Caco-2 (cell line): ENCODE results near the gene ADGRL3. TPM values are rescaled to one million over a fixed set of nuclear protein-coding genes. Genes with fewer than 3 reads are reported as not detected.

Experiments used
- BruUV-seq: library from RNA; stranded (reverse); fragments of 400-500 nt; replicated peaks from 2 replicates; lab custom pipeline; 2021; lab: Mats Ljungman, UMichigan
- CTCF ChIA-PET: fragments of 300-600 bp; sonication (Branson Sonifier 250); formaldehyde crosslinking; loops from one replicate; lab custom pipeline; 2022; ENCODE audit warnings: antibody characterized with exemption; lab: Charles Lee
- POLR2A ChIA-PET: fragments of 300-600 bp; sonication (Branson Sonifier 250); formaldehyde crosslinking; loops from one replicate; lab custom pipeline; 2022; ENCODE audit warnings: antibody characterized with exemption; lab: Charles Lee
- DNase-seq, 2 experiments: peaks; one replicate each; pipeline versions ENCODE4 v3.0.0 to v3.0.0-alpha.2; 2020 to 2022
- H3K27me3 ChIP-seq: replicated peaks from 2 replicates; pipeline ENCODE4 v1.6.0; 2011; ENCODE audit warnings: low read length; ENCODE audit not compliant: control insufficient read depth, insufficient read depth
- H3K36me3 ChIP-seq: 2 replicates; pipeline ENCODE4 v1.5.1; 2011; ENCODE audit warnings: low read length; ENCODE audit not compliant: control insufficient read depth, insufficient read depth
- H3K4me1 ChIP-seq: fragments of 250-450 bp; sonication (Bioruptor Pico); 2 replicates; pipeline ENCODE4 v1.5.1; 2020; ENCODE audit warnings: mild to moderate bottlenecking
- H3K4me3 ChIP-seq: 2 replicates; pipeline ENCODE4 v1.5.1; 2011; ENCODE audit warnings: low read depth, mild to moderate bottlenecking, control low read depth, low read length
- H3K9me3 ChIP-seq: fragments of 250-450 bp; sonication (Bioruptor Pico); 2 replicates; pipeline ENCODE4 v1.5.1; 2020; ENCODE audit warnings: mild to moderate bottlenecking, moderate library complexity
- H3K27ac Mint-ChIP-seq: one replicate; pipeline ENCODE4 v1.8.0; 2022; ENCODE audit warnings: mixed read lengths; ENCODE audit not compliant: unreplicated experiment
- H3K27me3 Mint-ChIP-seq: one replicate; pipeline ENCODE4 v1.8.0; 2022; ENCODE audit warnings: mixed read lengths; ENCODE audit not compliant: insufficient read depth, unreplicated experiment
- H3K36me3 Mint-ChIP-seq: one replicate; pipeline ENCODE4 v1.8.0; 2022; ENCODE audit warnings: mild to moderate bottlenecking, mixed read lengths; ENCODE audit not compliant: insufficient read depth, unreplicated experiment
- H3K4me1 Mint-ChIP-seq: one replicate; pipeline ENCODE4 v1.8.0; 2022; ENCODE audit warnings: low read depth, mixed read lengths; ENCODE audit not compliant: unreplicated experiment
- H3K4me3 Mint-ChIP-seq: one replicate; pipeline ENCODE4 v1.8.0; 2022; ENCODE audit warnings: mild to moderate bottlenecking, moderate library complexity, mixed read lengths; ENCODE audit not compliant: unreplicated experiment
- H3K9me3 Mint-ChIP-seq: one replicate; pipeline ENCODE4 v1.8.0; 2022; ENCODE audit warnings: mixed read lengths; ENCODE audit not compliant: unreplicated experiment
- CTCF ChIP-seq, 2 experiments: fragments of 200-600 bp in 1 of 2; IDR thresholded peaks; 1 replicate in 1 of 2; 2 replicates in 1 of 2; pipeline versions ENCODE4 v1.5.1 to v1.8.0; 2011 to 2022; ENCODE audit warnings: antibody characterized with exemption in 1 of 2, control low read depth in 1 of 2, inconsistent platforms in 1 of 2, low read depth in 1 of 2, low read length in 1 of 2, mild to moderate bottlenecking in 1 of 2, moderate library complexity in 1 of 2; ENCODE audit not compliant: insufficient read depth in 1 of 2, severe bottlenecking in 1 of 2, unreplicated experiment in 1 of 2
- intact Hi-C: fragments of 100-400 bp; cut with micrococcal nuclease; formaldehyde crosslinking; loops from one replicate; pipeline ENCODE4 v1.10.0; 2022; ENCODE audit not compliant: unreplicated experiment
- total RNA-seq: library from RNA; stranded (reverse); gene quantifications from 2 replicates; pipeline ENCODE4 v1.2.3, GENCODE V29; 2022

ADGRL3 gene
- total RNA-seq, 1 experiment from 2014 or later, result 1.5 TPM

- Histone ChIP-seq H3K4me1 (no peaks in the 10 kb centered on the region), H3K36me3 (no peaks in the 10 kb centered on the region), H3K4me3 (no peak overlapping the region), H3K9me3 (no peaks in the 10 kb centered on the region), H3K27me3 (no peaks in the 10 kb centered on the region)
- H3K27me3 Mint-ChIP-seq, result no peaks in the 10 kb centered on the region
- H3K9me3 Mint-ChIP-seq, result no peaks in the 10 kb centered on the region
- POLR2A ChIA-PET, result no interaction called here
- no peaks in the 10 kb centered on the region for H3K4me1 Mint-ChIP-seq
- peak in 1 of 2 experiments; percentile 5 for DNase-seq
- H3K36me3 Mint-ChIP-seq, result no peaks in the 10 kb centered on the region
- no peak overlapping the region for H3K4me3 Mint-ChIP-seq
- CTCF ChIA-PET, result interaction anchor here (0.8 to 1.2 kb wide), 2 partner anchors 61 to 122 kb away, joined by 3 read pairs; no protein-coding TSS in a partner anchor
- H3K27ac Mint-ChIP-seq, result no peak overlapping the region
- no TSS peak for BruUV-seq
- TF ChIP-seq CTCF (IDR thresholded peaks at IDR 0.05; ENCODE audit: insufficient read depth in 1 of 2, low read depth in 1 of 2, low read length in 1 of 2, severe bottlenecking in 1 of 2, unreplicated experiment in 1 of 2), result peak; percentile 21 to 41
- intact Hi-C loops, result no loop called here
These were observed 419.4 kb downstream of the ADGRL3 start for GRCh38 chr4:61619528-61619927.

DNA sequence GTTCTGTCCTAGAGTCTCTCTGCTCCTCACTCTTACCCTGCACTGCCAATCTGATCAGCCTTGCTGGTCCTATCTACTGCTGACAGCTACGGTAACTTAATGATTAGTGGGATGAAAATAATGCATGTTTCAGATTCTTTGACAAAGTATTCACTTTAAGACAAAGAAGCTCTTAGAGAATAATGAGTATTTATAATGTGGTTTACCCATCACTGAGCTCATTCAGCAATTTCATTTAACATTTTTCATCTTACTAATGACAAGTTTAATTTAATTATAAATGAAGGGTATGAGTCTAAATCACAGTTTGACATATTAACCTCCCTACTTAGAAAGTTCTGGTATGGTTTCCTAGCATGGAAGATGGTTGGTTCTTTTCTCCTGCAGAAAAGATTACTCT, 428.2 kb downstream of the ADGRL3 start:
- Mint-ChIP-seq H3K27ac (no peak overlapping the region), H3K36me3 (no peaks in the 10 kb centered on the region), H3K4me3 (no peak overlapping the region), H3K27me3 (no peaks in the 10 kb centered on the region), H3K4me1 (no peaks in the 10 kb centered on the region), H3K9me3 (no peaks in the 10 kb centered on the region)
- Histone ChIP-seq H3K36me3 (no peaks in the 10 kb centered on the region), H3K4me1 (no peaks in the 10 kb centered on the region; the same call in 1 of the 2 replicates), H3K9me3 (no peaks in the 10 kb centered on the region), H3K27me3 (no peaks in the 10 kb centered on the region), H3K4me3 (no peak overlapping the region)
- POLR2A ChIA-PET, result no interaction called here
- CTCF ChIA-PET, result no interaction called here
- no peak for DNase-seq
- TF ChIP-seq CTCF (IDR thresholded peaks at IDR 0.05; ENCODE audit: insufficient read depth in 1 of 2, low read depth in 1 of 2, low read length in 1 of 2, severe bottlenecking in 1 of 2, unreplicated experiment in 1 of 2), result no peak
- intact Hi-C loops, result no loop called here
- no TSS peak for BruUV-seq

DNA sequence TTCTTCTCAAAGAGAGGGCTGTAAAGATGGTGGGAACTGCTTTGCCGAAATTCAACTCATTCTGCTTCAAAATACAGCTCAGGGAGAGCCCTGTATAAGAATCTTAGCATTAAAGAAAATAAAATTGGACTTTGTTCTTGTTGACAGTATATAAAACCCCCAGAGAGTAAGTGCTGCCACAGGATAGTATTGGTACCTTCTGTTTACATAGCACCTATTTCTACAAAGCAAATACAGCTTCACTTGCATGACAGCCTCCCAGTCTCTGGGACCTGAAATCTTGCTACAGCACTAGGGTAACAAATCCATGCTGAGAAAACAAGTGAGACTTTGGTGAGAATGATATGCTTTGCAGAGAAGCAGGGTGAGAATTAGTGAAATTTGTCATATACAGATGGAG, 428.6 kb downstream of the ADGRL3 start:
- no peak for DNase-seq
- CTCF ChIA-PET, result no interaction called here
- TF ChIP-seq CTCF (IDR thresholded peaks at IDR 0.05; ENCODE audit: insufficient read depth in 1 of 2, low read depth in 1 of 2, low read length in 1 of 2, severe bottlenecking in 1 of 2, unreplicated experiment in 1 of 2), result no peak
- Histone ChIP-seq H3K9me3 (no peaks in the 10 kb centered on the region), H3K36me3 (no peaks in the 10 kb centered on the region), H3K4me1 (no peaks in the 10 kb centered on the region; the same call in 1 of the 2 replicates), H3K27me3 (no peaks in the 10 kb centered on the region), H3K4me3 (no peak overlapping the region)
- POLR2A ChIA-PET, result no interaction called here
- Mint-ChIP-seq H3K4me3 (no peak overlapping the region), H3K27ac (no peak overlapping the region), H3K27me3 (no peaks in the 10 kb centered on the region), H3K9me3 (no peaks in the 10 kb centered on the region), H3K4me1 (no peaks in the 10 kb centered on the region), H3K36me3 (no peaks in the 10 kb centered on the region)
- intact Hi-C loops, result no loop called here
- no TSS peak for BruUV-seq
